Measurements from ENCODE around the gene SLC41A2.

DNA sequence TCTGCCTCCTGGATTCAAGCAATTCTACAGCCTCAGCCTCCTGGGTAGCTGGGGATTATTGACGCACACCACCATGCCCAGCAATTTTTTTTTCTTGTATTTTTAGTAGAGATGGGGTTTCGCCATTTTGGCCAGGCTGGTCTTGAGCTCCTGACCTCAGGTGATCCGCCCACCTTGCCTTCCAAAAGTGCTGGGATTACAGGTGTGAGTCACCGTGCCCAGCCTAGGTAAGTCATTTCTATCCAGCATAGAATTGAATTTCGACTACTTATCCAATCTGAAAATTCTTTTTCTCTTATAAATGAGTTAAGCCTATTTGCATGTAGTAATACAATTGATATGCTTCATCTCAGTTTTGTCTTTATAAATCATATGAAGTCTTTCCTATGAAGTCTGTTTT, 15.2 kb upstream of the SLC41A2 start:
- TF ChIP-seq, protein P1, sequence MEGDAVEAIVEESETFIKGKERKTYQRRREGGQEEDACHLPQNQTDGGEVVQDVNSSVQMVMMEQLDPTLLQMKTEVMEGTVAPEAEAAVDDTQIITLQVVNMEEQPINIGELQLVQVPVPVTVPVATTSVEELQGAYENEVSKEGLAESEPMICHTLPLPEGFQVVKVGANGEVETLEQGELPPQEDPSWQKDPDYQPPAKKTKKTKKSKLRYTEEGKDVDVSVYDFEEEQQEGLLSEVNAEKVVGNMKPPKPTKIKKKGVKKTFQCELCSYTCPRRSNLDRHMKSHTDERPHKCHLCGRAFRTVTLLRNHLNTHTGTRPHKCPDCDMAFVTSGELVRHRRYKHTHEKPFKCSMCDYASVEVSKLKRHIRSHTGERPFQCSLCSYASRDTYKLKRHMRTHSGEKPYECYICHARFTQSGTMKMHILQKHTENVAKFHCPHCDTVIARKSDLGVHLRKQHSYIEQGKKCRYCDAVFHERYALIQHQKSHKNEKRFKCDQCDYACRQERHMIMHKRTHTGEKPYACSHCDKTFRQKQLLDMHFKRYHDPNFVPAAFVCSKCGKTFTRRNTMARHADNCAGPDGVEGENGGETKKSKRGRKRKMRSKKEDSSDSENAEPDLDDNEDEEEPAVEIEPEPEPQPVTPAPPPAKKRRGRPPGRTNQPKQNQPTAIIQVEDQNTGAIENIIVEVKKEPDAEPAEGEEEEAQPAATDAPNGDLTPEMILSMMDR (conservative IDR thresholded peaks at IDR 0.05 in 1 of 2, IDR thresholded peaks at IDR 0.05 in 1 of 2; ENCODE audit: low read depth in 1 of 2, low read length in 2 of 2): no peak
- TF ChIP-seq EZH2 (IDR thresholded peaks at IDR 0.05; ENCODE audit: low read length, missing control alignments): no peak
